Gastroesophageal sphincter (tissue), 4 donors: ENCODE data around the gene OSCAR. TPM values are rescaled to one million over a fixed set of nuclear protein-coding genes. Genes with fewer than 3 reads are reported as not detected.

ENCODE experiments used
- ATAC-seq: fragments of 150-250 bp; one replicate; pipeline ENCODE4 v1.9.1; 2016; ENCODE audit warnings: mild to moderate bottlenecking, moderate library complexity
- H3K27ac ChIP-seq, 4 donors: fragments of 200-600 bp; sonication (generic) in 3 of 4; 1 replicate in 3 of 4; 2 replicates in 1 of 4; pipeline ENCODE4 v1.5.1; 2016 to 2019
- H3K27me3 ChIP-seq: fragments of 200-600 bp; sonication (generic); one replicate; pipeline ENCODE4 v1.5.1; 2019
- H3K36me3 ChIP-seq, 2 donors: fragments of 200-600 bp; sonication (generic); one replicate each; pipeline ENCODE4 v1.5.1; 2019; ENCODE audit warnings: control low read depth in 1 of 2
- H3K4me1 ChIP-seq, 3 donors: fragments of 200-600 bp; sonication (generic); 1 replicate in 2 of 3; 2 replicates in 1 of 3; pipeline ENCODE4 v1.5.1; 2016 to 2019; ENCODE audit warnings: control low read depth in 2 of 3
- H3K4me3 ChIP-seq, 2 donors: fragments of 200-600 bp; sonication (generic); one replicate each; pipeline ENCODE4 v1.5.1; 2019; ENCODE audit warnings: mild to moderate bottlenecking in 1 of 2, moderate library complexity in 1 of 2
- H3K9me3 ChIP-seq, 3 donors: fragments of 200-600 bp; sonication (generic); one replicate each; pipeline ENCODE4 v1.5.1; 2017 to 2019; ENCODE audit warnings: control low read depth in 2 of 3
- CTCF ChIP-seq, 4 experiments: fragments of 200-600 bp in 2 of 4; fragments of 450-650 bp in 2 of 4; sonication (generic) in 1 of 4; IDR thresholded peaks; one replicate each; pipeline ENCODE4 v1.5.1; 2017 to 2019; ENCODE audit warnings: antibody characterized with exemption in 4 of 4, mild to moderate bottlenecking in 2 of 4, moderate library complexity in 2 of 4
- EP300 ChIP-seq: sonication (generic); formaldehyde crosslinking; IDR thresholded peaks from one replicate; pipeline ENCODE4 v1.6.1; 2017; ENCODE audit warnings: antibody characterized with exemption, mild to moderate bottlenecking
- POLR2A ChIP-seq, 2 donors: fragments of 450-650 bp; IDR thresholded peaks; one replicate each; pipeline ENCODE4 v1.6.1; 2017; ENCODE audit warnings: antibody characterized with exemption in 2 of 2, mild to moderate bottlenecking in 2 of 2, moderate library complexity in 1 of 2
- POLR2AphosphoS5 ChIP-seq: sonication (generic); formaldehyde crosslinking; IDR thresholded peaks from one replicate; pipeline ENCODE4 v1.6.1; 2017; ENCODE audit warnings: antibody characterized with exemption
- WGBS, 2 donors: methylation state at CpG; one replicate each; pipeline ENCODE4 v1.1.5; 2018; ENCODE audit warnings: low coverage in 1 of 2; 5-methylcytosine and 5-hydroxymethylcytosine counted together
- total RNA-seq, 4 donors: library from RNA; depleted of rRNA; stranded (reverse); fragments of >200 nt; gene quantifications; one replicate each; pipeline ENCODE4 v1.1.0, GENCODE V29; 2016

The OSCAR gene
- total RNA-seq, 4 donors from 2014 or later: 1.2 to 2.4 (median 2.1) TPM; not detected in 1

GRCh38 chr19:54073829-54074228, 26.8 kb downstream of the OSCAR start:
- no peak for TF ChIP-seq POLR2AphosphoS5
- no peak for TF ChIP-seq EP300
- no peak for TF ChIP-seq POLR2A (IDR thresholded peaks at IDR 0.05)
- TF ChIP-seq CTCF (IDR thresholded peaks at IDR 0.05): no peak
- WGBS, 2 donors: 80 to 85% methylated on average over 6 to 10 of the region's 10 CpGs
- Histone ChIP-seq H3K27ac (no peak overlapping the region), H3K4me1 (no peaks in the 10 kb centered on the region), H3K9me3 (peaks cover 0 to 11% (median 0%) of the 10 kb centered on the region in 3 donors), H3K36me3 (no peaks in the 10 kb centered on the region), H3K27me3 (peaks cover 19% of the 10 kb centered on the region), H3K4me3 (no peak overlapping the region)
- no peak for ATAC-seq

GRCh38 chr19:54069470-54069869, 31.1 kb downstream of the OSCAR start:
- peaks cover 13% of the 10 kb centered on the region for H3K27me3 ChIP-seq

GRCh38 chr19:54063350-54064116, 37.1 kb downstream of the OSCAR start, which contains the start of gene VSTM1:
TSS of gene VSTM1 (minus strand) at chr19:54063897. CDS start at chr19:54063777, 120 bp downstream.
- Histone ChIP-seq H3K4me3 (no peak within 1 kb of the TSS), H3K9me3 (no peaks in the 10 kb centered on the region), H3K36me3 (no peaks in the 10 kb centered on the region), H3K4me1 (no peaks in the 10 kb centered on the region), H3K27me3 (peaks cover 43% of the 10 kb centered on the region), H3K27ac (no peak within 1 kb of the TSS)
- TF ChIP-seq POLR2AphosphoS5 (no peak), EP300 (no peak), CTCF (IDR thresholded peaks at IDR 0.05) (no peak), POLR2A (IDR thresholded peaks at IDR 0.05) (no peak)
- 61 to 81% methylated on average over 7 to 11 of the region's 34 CpGs for WGBS, 2 donors
- ATAC-seq: no peak

More at GRCh38 chr19:54069470-54069869, 31.1 kb downstream of the OSCAR start:
- no peak overlapping the region for H3K27ac ChIP-seq
- 71 to 82% methylated on average over 3 to 5 of the region's 5 CpGs for WGBS, 2 donors
- H3K4me1 ChIP-seq: no peaks in the 10 kb centered on the region
- peaks cover 0 to 11% (median 0%) of the 10 kb centered on the region in 3 donors for H3K9me3 ChIP-seq
- no peaks in the 10 kb centered on the region for H3K36me3 ChIP-seq
- no peak overlapping the region for H3K4me3 ChIP-seq
- no peak for ATAC-seq
- TF ChIP-seq POLR2A (IDR thresholded peaks at IDR 0.05): no peak
- TF ChIP-seq CTCF (IDR thresholded peaks at IDR 0.05): no peak
- TF ChIP-seq EP300: no peak
- TF ChIP-seq POLR2AphosphoS5: no peak

- no peaks in the 10 kb centered on the region for H3K4me1 ChIP-seq
- no peak for ATAC-seq
- no peaks in the 10 kb centered on the region for H3K9me3 ChIP-seq
- no peak for TF ChIP-seq CTCF (IDR thresholded peaks at IDR 0.05)
- no peak for TF ChIP-seq POLR2AphosphoS5
- no peak for TF ChIP-seq EP300
- TF ChIP-seq POLR2A (IDR thresholded peaks at IDR 0.05): no peak
- H3K27me3 ChIP-seq: peaks cover 40% of the 10 kb centered on the region
- H3K27ac ChIP-seq: no peak overlapping the region
- WGBS, 2 donors: 48 to 83% methylated on average over 6 to 7 of the region's 9 CpGs
- H3K36me3 ChIP-seq: no peaks in the 10 kb centered on the region
- no peak overlapping the region for H3K4me3 ChIP-seq
Observed at GRCh38 chr19:54062643-54063042, 38.0 kb downstream of the OSCAR start.

- no peaks in the 10 kb centered on the region for H3K36me3 ChIP-seq
- H3K27me3 ChIP-seq: peaks cover 81% of the 10 kb centered on the region
- ATAC-seq: no peak
- WGBS, 2 donors: 60 to 74% methylated on average over 1 to 4 of the region's 4 CpGs
- H3K4me1 ChIP-seq: no peaks in the 10 kb centered on the region
- H3K4me3 ChIP-seq: no peak overlapping the region
- TF ChIP-seq POLR2A (IDR thresholded peaks at IDR 0.05) (no peak), EP300 (no peak), CTCF (IDR thresholded peaks at IDR 0.05) (no peak), POLR2AphosphoS5 (no peak)
- no peak overlapping the region for H3K27ac ChIP-seq
- peaks cover 0 to 26% (median 2%) of the 10 kb centered on the region in 3 donors for H3K9me3 ChIP-seq
Observed at GRCh38 chr19:54047616-54048015, 53.0 kb downstream of the OSCAR start.
